ENCODE data around the gene MAB21L3.

- TF ChIP-seq FOXM1 (IDR thresholded peaks at IDR 0.05; ENCODE audit: borderline replicate concordance, low read depth), result no peak
- no peak for TF ChIP-seq EGR1 (IDR thresholded peaks at IDR 0.05)
- no peak for TF ChIP-seq CREB1 (IDR thresholded peaks at IDR 0.05; ENCODE audit: low read depth)
- TF ChIP-seq USF1 (IDR thresholded peaks at IDR 0.05), result no peak
Measured at GRCh38 chr1:116139592-116140134, 28.5 kb downstream of the MAB21L3 start.

Data from Ishikawa (cell line).